BLaER1 treated with 17β-estradiol and CSF1 and Interleukin-3, amounts not matched to agents 10 nM and 100 nM (cell line): ENCODE measurements around the gene ME3.
"Not testable (repeated sequence)": the region's sequence is repeated elsewhere in the genome, so short reads cannot be mapped to it uniquely, and the experiment has no call there.

Experiments used
- H3K27ac ChIP-seq, 11 experiments: shearing (Covaris generic); formaldehyde crosslinking; 2 replicates each; pipeline ENCODE4 v1.8.1; 2022
- H3K27me3 ChIP-seq, 11 experiments: shearing (Covaris generic); formaldehyde crosslinking; 2 replicates each; pipeline ENCODE4 v1.8.1; 2022
- H3K36me3 ChIP-seq, 11 experiments: shearing (Covaris generic); formaldehyde crosslinking; 2 replicates each; pipeline ENCODE4 v1.8.1; 2022
- H3K4me1 ChIP-seq, 10 experiments: shearing (Covaris generic); formaldehyde crosslinking; 2 replicates each; pipeline ENCODE4 v1.8.1; 2022
- H3K4me2 ChIP-seq, 11 experiments: shearing (Covaris generic); formaldehyde crosslinking; 2 replicates each; pipeline ENCODE4 v1.8.1; 2022
- H3K4me3 ChIP-seq, 10 experiments: shearing (Covaris generic); formaldehyde crosslinking; 2 replicates each; pipeline ENCODE4 v1.8.1; 2022
- H3K9ac ChIP-seq, 11 experiments: shearing (Covaris generic); formaldehyde crosslinking; 2 replicates each; pipeline ENCODE4 v1.8.1; 2022
- H3K9me3 ChIP-seq, 11 experiments: shearing (Covaris generic); formaldehyde crosslinking; replicated peaks in 1 of 11; 2 replicates each; pipeline ENCODE4 v1.8.1; 2022
- H4K20me1 ChIP-seq, 11 experiments: shearing (Covaris generic); formaldehyde crosslinking; 2 replicates each; pipeline ENCODE4 v1.8.1; 2022
- Cebpa-rat ChIP-seq, 11 experiments: shearing (Covaris generic); IDR thresholded peaks; 2 replicates each; pipeline ENCODE4 v1.8.1; 2022

Gene ME3

GRCh38 chr11:86623041-86623621 lies 49.3 kb downstream of the ME3 start:
- Histone ChIP-seq H3K9me3 (peaks cover 7 to 16% (median 14%) of the 10 kb centered on the region in 11 experiments; a peak in 17 of 22 replicates), H3K27ac (no peak overlapping the region), H4K20me1 (no peaks in the 10 kb centered on the region), H3K4me2 (no peak overlapping the region), H3K36me3 (no peaks in the 10 kb centered on the region), H3K4me3 (no peak overlapping the region), H3K4me1 (no peaks in the 10 kb centered on the region), H3K9ac (no peak overlapping the region), H3K27me3 (no peaks in the 10 kb centered on the region)
- no peak for TF ChIP-seq Cebpa-rat (IDR thresholded peaks at IDR 0.05)

- Histone ChIP-seq H3K4me3 (no peak overlapping the region), H3K36me3 (no peaks in the 10 kb centered on the region), H3K4me1 (no peaks in the 10 kb centered on the region), H3K9me3 (peaks cover 12 to 20% (median 15%) of the 10 kb centered on the region in 11 experiments; a peak in 17 of 22 replicates), H3K9ac (no peak overlapping the region), H3K27ac (no peak overlapping the region), H4K20me1 (no peaks in the 10 kb centered on the region), H3K27me3 (no peaks in the 10 kb centered on the region), H3K4me2 (no peak overlapping the region)
- no peak for TF ChIP-seq Cebpa-rat (IDR thresholded peaks at IDR 0.05)
These were observed 50.6 kb downstream of the ME3 start for GRCh38 chr11:86621854-86622253.

- H3K27me3 ChIP-seq, result no peaks in the 10 kb centered on the region
- H3K9me3 ChIP-seq, result peaks cover 12 to 22% (median 18%) of the 10 kb centered on the region in 11 experiments; a peak in 19 of 22 replicates
- H3K9ac ChIP-seq, result no peak overlapping the region
- H3K4me3 ChIP-seq, result no peak overlapping the region
- no peaks in the 10 kb centered on the region for H3K36me3 ChIP-seq
- TF ChIP-seq Cebpa-rat (IDR thresholded peaks at IDR 0.05), result no peak
- no peaks in the 10 kb centered on the region for H4K20me1 ChIP-seq
- H3K4me2 ChIP-seq, result no peak overlapping the region
- no peaks in the 10 kb centered on the region for H3K4me1 ChIP-seq
- no peak overlapping the region for H3K27ac ChIP-seq
These were observed 51.4 kb downstream of the ME3 start for GRCh38 chr11:86620891-86621521.

GRCh38 chr11:86619428-86619827 lies 53.0 kb downstream of the ME3 start:
- H3K4me2 ChIP-seq, H3K27ac ChIP-seq, H3K36me3 ChIP-seq, H3K27me3 ChIP-seq, H3K4me3 ChIP-seq, H4K20me1 ChIP-seq, H3K4me1 ChIP-seq, H3K9ac ChIP-seq: not testable (repeated sequence)
- H3K9me3 ChIP-seq, result peaks cover 12 to 26% (median 20%) of the 10 kb centered on the region in 11 experiments; a peak in 21 of 22 replicates

- Histone ChIP-seq H3K4me2 (no peak overlapping the region), H3K9ac (no peak overlapping the region), H3K4me1 (no peaks in the 10 kb centered on the region), H3K36me3 (no peaks in the 10 kb centered on the region), H3K9me3 (peaks cover 17 to 33% (median 25%) of the 10 kb centered on the region in 11 experiments), H4K20me1 (no peaks in the 10 kb centered on the region), H3K27ac (no peak overlapping the region), H3K4me3 (no peak overlapping the region), H3K27me3 (no peaks in the 10 kb centered on the region)
- no peak for TF ChIP-seq Cebpa-rat (IDR thresholded peaks at IDR 0.05)
These were observed 54.9 kb downstream of the ME3 start for GRCh38 chr11:86617502-86617901.

- no peak overlapping the region for H3K4me2 ChIP-seq
- no peaks in the 10 kb centered on the region for H3K27me3 ChIP-seq
- no peaks in the 10 kb centered on the region for H3K4me1 ChIP-seq
- no peaks in the 10 kb centered on the region for H3K36me3 ChIP-seq
- H3K9ac ChIP-seq, result no peak overlapping the region
- no peak for TF ChIP-seq Cebpa-rat (IDR thresholded peaks at IDR 0.05)
- H3K4me3 ChIP-seq, result no peak overlapping the region
- no peaks in the 10 kb centered on the region for H4K20me1 ChIP-seq
- H3K27ac ChIP-seq, result no peak overlapping the region
- peaks cover 17 to 33% (median 25%) of the 10 kb centered on the region in 11 experiments for H3K9me3 ChIP-seq
These were observed 56.9 kb downstream of the ME3 start for GRCh38 chr11:86615487-86615886.

- TF ChIP-seq Cebpa-rat (IDR thresholded peaks at IDR 0.05), result no peak
- Histone ChIP-seq H3K27me3 (no peaks in the 10 kb centered on the region), H3K9me3 (peaks cover 0 to 12% (median 9%) of the 10 kb centered on the region in 11 experiments; a peak in 18 of 22 replicates), H3K27ac (no peak overlapping the region), H3K4me2 (no peak overlapping the region), H4K20me1 (no peaks in the 10 kb centered on the region), H3K36me3 (no peaks in the 10 kb centered on the region), H3K4me3 (no peak overlapping the region), H3K4me1 (no peaks in the 10 kb centered on the region; a peak in 1 of 20 replicates), H3K9ac (no peak overlapping the region)
These were observed 61.7 kb downstream of the ME3 start for GRCh38 chr11:86610559-86611341.

- H3K9me3 ChIP-seq, result no peaks in the 10 kb centered on the region
- no peaks in the 10 kb centered on the region; a peak in 1 of 20 replicates for H3K4me1 ChIP-seq
- no peaks in the 10 kb centered on the region for H3K27me3 ChIP-seq
- TF ChIP-seq Cebpa-rat (IDR thresholded peaks at IDR 0.05), result no peak
- H3K27ac ChIP-seq, result no peak overlapping the region
- no peaks in the 10 kb centered on the region for H3K36me3 ChIP-seq
- H4K20me1 ChIP-seq, result no peaks in the 10 kb centered on the region
- H3K9ac ChIP-seq, result no peak overlapping the region
- no peak overlapping the region for H3K4me2 ChIP-seq
- no peak overlapping the region for H3K4me3 ChIP-seq
These were observed 64.1 kb downstream of the ME3 start for GRCh38 chr11:86608251-86608799.

- no peaks in the 10 kb centered on the region for H4K20me1 ChIP-seq
- no peaks in the 10 kb centered on the region; a peak in 1 of 20 replicates for H3K4me1 ChIP-seq
- no peaks in the 10 kb centered on the region for H3K9me3 ChIP-seq
- H3K36me3 ChIP-seq, result no peaks in the 10 kb centered on the region
- H3K27me3 ChIP-seq, result no peaks in the 10 kb centered on the region
- no peak for TF ChIP-seq Cebpa-rat (IDR thresholded peaks at IDR 0.05)
- H3K4me2 ChIP-seq, result no peak overlapping the region
- no peak overlapping the region for H3K27ac ChIP-seq
- no peak overlapping the region for H3K4me3 ChIP-seq
- H3K9ac ChIP-seq, result no peak overlapping the region
These were observed 65.5 kb downstream of the ME3 start for GRCh38 chr11:86606836-86607481.
